ENCODE measurements around the gene GRK5. TPM values are rescaled to one million over a fixed set of nuclear protein-coding genes. Genes with fewer than 3 reads are reported as not detected.
A peak's percentile ranks its signal among the peaks of the same experiment; 100 is the strongest.

The GRK5 gene
- total and polyA plus RNA-seq, 7 donors = 7.9 to 32.4 (median 19.8) TPM

GRCh38 chr10:119306514-119306951 is 99.2 kb downstream of the GRK5 start:
- no peaks in the 10 kb centered on the region for H3K36me3 ChIP-seq
- no peak overlapping the region for H3K4me3 ChIP-seq
- no peaks in the 10 kb centered on the region for H3K27me3 ChIP-seq
- no peaks in the 10 kb centered on the region for H3K9me3 ChIP-seq
- H3K27ac ChIP-seq = peak overlapping the region; percentile 73 to 92 (median 79)
- H3K4me1 ChIP-seq = peaks cover 0 to 91% (median 68%) of the 10 kb centered on the region in 4 donors
- intact Hi-C loops (cut with DNase I) = loop anchor here (2.0 to 5.0 kb wide), 2 partner anchors 100 to 106 kb away; partner anchors contain the start of gene GRK5
- DNase-seq = no peak
- no peak for TF ChIP-seq EP300 (IDR thresholded peaks at IDR 0.05)
- TF ChIP-seq CTCF (IDR thresholded peaks at IDR 0.05) = peak in 3 of 4 experiments; percentile 23 to 29 (median 25)
- no peak for TF ChIP-seq POLR2AphosphoS5 (IDR thresholded peaks at IDR 0.05)
- 42 to 55% methylated on average over 9 of the region's 9 CpGs for WGBS, 2 donors

- no peak for TF ChIP-seq POLR2AphosphoS5 (IDR thresholded peaks at IDR 0.05)
- no peak for TF ChIP-seq EP300 (IDR thresholded peaks at IDR 0.05)
- no peak for TF ChIP-seq POLR2A (IDR thresholded peaks at IDR 0.05)
- no peak for TF ChIP-seq CTCF (IDR thresholded peaks at IDR 0.05)
- Histone ChIP-seq H3K4me1 (peaks cover 0 to 90% (median 64%) of the 10 kb centered on the region in 4 donors), H3K27me3 (no peaks in the 10 kb centered on the region), H3K9me3 (no peaks in the 10 kb centered on the region), H3K4me3 (no peak overlapping the region), H3K36me3 (no peaks in the 10 kb centered on the region), H3K27ac (peak overlapping the region; percentile 73 to 92 (median 79))
- WGBS, 2 donors = 74 to 85% methylated on average over 4 of the region's 4 CpGs
- no peak for DNase-seq
- intact Hi-C loops (cut with DNase I) = loop anchor here (2.0 to 5.0 kb wide), 2 partner anchors 100 to 105 kb away; partner anchors contain the start of gene GRK5
Measured at GRCh38 chr10:119306986-119307392, 99.6 kb downstream of the GRK5 start.

GRCh38 chr10:119308089-119308488 is 100.7 kb downstream of the GRK5 start:
- no peaks in the 10 kb centered on the region for H3K27me3 ChIP-seq
- 96 to 98% methylated on average over 12 of the region's 12 CpGs for WGBS, 2 donors
- H3K9me3 ChIP-seq = no peaks in the 10 kb centered on the region
- intact Hi-C loops (cut with DNase I) = loop anchor here (5.0 kb wide), 1 partner anchor 104 kb away; no protein-coding TSS in a partner anchor
- DNase-seq = no peak
- TF ChIP-seq POLR2AphosphoS5 (IDR thresholded peaks at IDR 0.05) (no peak), POLR2A (IDR thresholded peaks at IDR 0.05) (no peak), EP300 (IDR thresholded peaks at IDR 0.05) (no peak), CTCF (IDR thresholded peaks at IDR 0.05) (no peak)
- H3K4me1 ChIP-seq = peaks cover 0 to 86% (median 56%) of the 10 kb centered on the region in 4 donors
- no peaks in the 10 kb centered on the region for H3K36me3 ChIP-seq
- H3K27ac ChIP-seq = peak overlapping the region in 2 of 4 donors; percentile 79 to 92
- H3K4me3 ChIP-seq = no peak overlapping the region

- Histone ChIP-seq H3K9me3 (no peaks in the 10 kb centered on the region), H3K4me3 (no peak overlapping the region), H3K4me1 (peaks cover 0 to 83% (median 54%) of the 10 kb centered on the region in 4 donors), H3K36me3 (no peaks in the 10 kb centered on the region), H3K27ac (peak overlapping the region in 1 of 4 donors; percentile 92), H3K27me3 (no peaks in the 10 kb centered on the region)
- 90% methylated on average over 24 of the region's 24 CpGs for WGBS, 2 donors
- intact Hi-C loops (cut with DNase I) = loop anchor here (5.0 kb wide), 1 partner anchor 104 kb away; no protein-coding TSS in a partner anchor
- DNase-seq = no peak
- no peak for TF ChIP-seq CTCF (IDR thresholded peaks at IDR 0.05)
Measured at GRCh38 chr10:119308551-119309422, 101.4 kb downstream of the GRK5 start.

Measured in sigmoid colon (tissue), 7 donors.